ENCODE measurements around the gene OST4. TPM values are rescaled to one million over a fixed set of nuclear protein-coding genes. Genes with fewer than 3 reads are reported as not detected.

The OST4 gene
- total and polyA plus RNA-seq, 10 of the 15 experiments (the other 5 are each of a cell fraction or from before 2014, with no cell fraction given), result 270 to 1,543 (median 523) TPM

- 0 out of 2 replicates have a peak, but pooled peaks cover 1% of the 10 kb centered on the region for H3K79me2 ChIP-seq (ENCODE audit: control insufficient read depth, insufficient read depth, low read length)
- peaks cover 9% of the 10 kb centered on the region for H3K4me1 ChIP-seq (ENCODE audit: control insufficient read depth, insufficient read depth, low read length)
- peak; percentile 79 for ATAC-seq
- H3K27ac ChIP-seq (ENCODE audit: control insufficient read depth, insufficient read depth), result peak overlapping the region; percentile 82
- ChIA-PET CTCF (interaction anchor here (0.5 to 3.5 kb wide), 19 partner anchors 11 to 160 kb away, joined by 3 to 28 read pairs (median 5); partner anchors contain the start of genes KHK, OST4, PREB and TMEM214), SMC1A (ENCODE audit: uncharacterized antibody, unreplicated experiment) (interaction anchor here (0.8 to 3.1 kb wide), 17 partner anchors 7 to 329 kb away, joined by 3 to 33 read pairs (median 4); partner anchors contain the start of genes KHK, OST4 and TMEM214), POLR2A (interaction anchor here (0.8 to 8.9 kb wide), 11 partner anchors 7 to 161 kb away, joined by 3 to 139 read pairs (median 12); partner anchors contain the start of genes ATRAID, KHK, OST4 and SLC5A6), RAD21 (ENCODE audit: unreplicated experiment) (interaction anchor here (0.7 to 3.4 kb wide), 14 partner anchors 9 to 162 kb away, joined by 3 to 31 read pairs (median 5); partner anchors contain the start of genes KHK, OST4, PREB and SLC5A6)
- under 1% methylated on average over 48 of the region's 48 CpGs for WGBS (ENCODE audit: insufficient coverage, insufficient replicate concordance, low lambda C conversion rate, missing lambda C conversion rate)
- H3K9ac ChIP-seq (ENCODE audit: control insufficient read depth, insufficient read depth, low read length), result peak overlapping the region; percentile 87
- H3K36me3 ChIP-seq (ENCODE audit: control insufficient read depth in 2 of 2, insufficient read depth in 2 of 2, low read length in 1 of 2), result peaks cover 3 to 8% of the 10 kb centered on the region in 2 experiments; a peak in 2 of 4 replicates
- peak; percentile 99 for FAIRE-seq
- H2AFZ ChIP-seq (ENCODE audit: control insufficient read depth, low read depth, low read length), result peak overlapping the region; percentile 89
- in situ Hi-C loops (cut with MboI), result no loop called here
- intact Hi-C loops (cut with micrococcal nuclease; ENCODE audit: unreplicated experiment), result loop anchor here (1.0 to 5.0 kb wide), 4 partner anchors 18 to 263 kb away; partner anchors contain the start of genes CENPA, KHK, OST4 and TMEM214
- H3K4me3 ChIP-seq, result peak overlapping the region; percentile 99
- DNase-seq (ENCODE audit: low read depth, low spot score), result peak; percentile 99
- no peaks in the 10 kb centered on the region for H4K20me1 ChIP-seq (ENCODE audit: control insufficient read depth, insufficient read depth)
- H3K4me2 ChIP-seq (ENCODE audit: control insufficient read depth, insufficient read depth), result peak overlapping the region; percentile 89
- H3K9me3 ChIP-seq (replicated peaks; ENCODE audit: control insufficient read depth, insufficient read depth, low read length), result no peaks in the 10 kb centered on the region
- H3K27me3 ChIP-seq (replicated peaks in 1 of 2; ENCODE audit: control insufficient read depth in 2 of 2, insufficient read depth in 2 of 2, low read length in 1 of 2), result no peaks in the 10 kb centered on the region
- BruUV-seq (replicated peaks), result no TSS peak
- TF ChIP-seq MEF2B (IDR thresholded peaks at IDR 0.05; ENCODE audit: partially characterized antibody, poor library complexity, severe bottlenecking) (peak; percentile 76), POLR2AphosphoS5 (IDR thresholded peaks at IDR 0.05; ENCODE audit: low read length) (0 out of 2 replicates have a peak, but pooled peaks have one; percentile 21), TBL1XR1 (IDR thresholded peaks at IDR 0.05; ENCODE audit: low read depth, low read length) (peak; percentile 73), ZNF207 (IDR thresholded peaks at IDR 0.05; ENCODE audit: borderline replicate concordance) (no peak; the same call in 1 of the 2 replicates), ZBTB33 (IDR thresholded peaks at IDR 0.05) (no peak), YY1 (IDR thresholded peaks at IDR 0.05; ENCODE audit: low read depth, low read length) (peak; percentile 84), ZNF592 (IDR thresholded peaks at IDR 0.05) (no peak), KLF5 (IDR thresholded peaks at IDR 0.05; ENCODE audit: partially characterized antibody) (peak; percentile 15), CEBPB (IDR thresholded peaks at IDR 0.05; ENCODE audit: borderline replicate concordance in 1 of 2, low read depth in 2 of 2, low read length in 2 of 2) (no peak), RAD21 (IDR thresholded peaks at IDR 0.05; ENCODE audit: insufficient read depth, low read depth, low read length) (no peak), POU2F2 (IDR thresholded peaks at IDR 0.05; ENCODE audit: borderline replicate concordance, low read depth, low read length) (peak; percentile 79; the same call in 2 of the 3 replicates), MXI1 (IDR thresholded peaks at IDR 0.05; ENCODE audit: low read depth, low read length) (peak; percentile 31), IKZF2 (IDR thresholded peaks at IDR 0.05) (peak; percentile 77 to 79; a peak in 3 of 4 replicates), ATF7 (IDR thresholded peaks at IDR 0.05; ENCODE audit: low read depth) (peak; percentile 49; the same call in 1 of the 2 replicates), HDAC6 (IDR thresholded peaks at IDR 0.05; ENCODE audit: unreplicated experiment) (no peak), NFIC (IDR thresholded peaks at IDR 0.05; ENCODE audit: low read depth, low read length) (no peak), STAT1 (conservative IDR thresholded peaks at IDR 0.05) (no peak)
Observed at GRCh38 chr2:27050281-27050995, 21.0 kb downstream of the OST4 start.
